A673 (cell line): ENCODE data around the gene MOGAT3. TPM values are rescaled to one million over a fixed set of nuclear protein-coding genes. Genes with fewer than 3 reads are reported as not detected.

Source experiments
- BruUV-seq: library from RNA; stranded (reverse); fragments of 400-500 nt; replicated peaks from 2 replicates; lab custom pipeline; 2021; lab: Mats Ljungman, UMichigan
- CTCF ChIA-PET: fragments of 300-600 bp; sonication (Branson Sonifier 250); formaldehyde crosslinking; loops from one replicate; lab custom pipeline; 2022; ENCODE audit warnings: antibody characterized with exemption; lab: Charles Lee
- POLR2A ChIA-PET: fragments of 300-600 bp; sonication (Branson Sonifier 250); formaldehyde crosslinking; loops from one replicate; lab custom pipeline; 2022; ENCODE audit warnings: antibody characterized with exemption; ENCODE audit not compliant: low non-redundant PET; lab: Charles Lee
- DNase-seq: peaks from one replicate; pipeline ENCODE4 v3.0.0-alpha.2; 2015; ENCODE audit warnings: low spot score
- H3K27ac ChIP-seq: fragments of 200-600 bp; sonication (generic); 2 replicates; pipeline ENCODE4 v1.5.1; 2016; ENCODE audit warnings: mixed run types, low read depth, mild to moderate bottlenecking, mixed read lengths, antibody characterized with exemption, low read length; ENCODE audit not compliant: poor library complexity, severe bottlenecking
- H3K27me3 ChIP-seq: fragments of 200-600 bp; sonication (generic); replicated peaks from 2 replicates; pipeline ENCODE4 v1.6.1; 2017; ENCODE audit warnings: mixed run types, low read depth, mild to moderate bottlenecking, mixed read lengths, antibody characterized with exemption, low read length; ENCODE audit not compliant: insufficient read depth, poor library complexity
- H3K36me3 ChIP-seq: fragments of 200-600 bp; sonication (generic); 2 replicates; pipeline ENCODE4 v1.6.1; 2016; ENCODE audit warnings: mixed run types, mild to moderate bottlenecking, mixed read lengths, antibody characterized with exemption, low read length; ENCODE audit not compliant: insufficient read depth, poor library complexity, severe bottlenecking
- H3K4me1 ChIP-seq: fragments of 200-600 bp; sonication (generic); 2 replicates; pipeline ENCODE4 v1.6.1; 2017; ENCODE audit warnings: mixed run types, mild to moderate bottlenecking, mixed read lengths, antibody characterized with exemption, low read length; ENCODE audit not compliant: insufficient read depth, poor library complexity, severe bottlenecking
- H3K4me3 ChIP-seq: fragments of 200-600 bp; sonication (generic); 2 replicates; pipeline ENCODE4 v1.5.1; 2016; ENCODE audit warnings: low read depth, mixed run types, mild to moderate bottlenecking, mixed read lengths, low read length; ENCODE audit not compliant: poor library complexity, severe bottlenecking
- H3K9me3 ChIP-seq: fragments of 200-600 bp; sonication (generic); 2 replicates; pipeline ENCODE4 v1.6.1; 2016; ENCODE audit warnings: mixed run types, low read depth, mild to moderate bottlenecking, mixed read lengths, antibody characterized with exemption, low read length; ENCODE audit not compliant: poor library complexity, severe bottlenecking
- EZH2 ChIP-seq: fragments of 200-600 bp; sonication (generic); IDR thresholded peaks from 2 replicates; pipeline ENCODE4 v1.6.1; 2017; ENCODE audit warnings: borderline replicate concordance, low read depth, mild to moderate bottlenecking, mixed read lengths, antibody characterized with exemption, low read length; ENCODE audit not compliant: poor library complexity, severe bottlenecking
- intact Hi-C: fragments of 100-400 bp; cut with micrococcal nuclease; formaldehyde crosslinking; loops from one replicate; pipeline ENCODE4 v1.10.0; 2022; ENCODE audit not compliant: unreplicated experiment
- total RNA-seq: library from RNA; stranded (reverse); gene quantifications from 2 replicates; pipeline ENCODE4 v1.2.3, GENCODE V29; 2021
- TF ChIP-seq, protein P1 (sequence below): fragments of 300-800, 200-600 bp; sonication (generic); conservative IDR thresholded peaks from 2 replicates; pipeline ENCODE4 v1.5.1; 2017; ENCODE audit warnings: low read depth, mild to moderate bottlenecking, antibody characterized with exemption, low read length, moderate library complexity, mixed read lengths

Gene MOGAT3
- total RNA-seq, 1 experiment from 2014 or later, result not detected

DNA sequence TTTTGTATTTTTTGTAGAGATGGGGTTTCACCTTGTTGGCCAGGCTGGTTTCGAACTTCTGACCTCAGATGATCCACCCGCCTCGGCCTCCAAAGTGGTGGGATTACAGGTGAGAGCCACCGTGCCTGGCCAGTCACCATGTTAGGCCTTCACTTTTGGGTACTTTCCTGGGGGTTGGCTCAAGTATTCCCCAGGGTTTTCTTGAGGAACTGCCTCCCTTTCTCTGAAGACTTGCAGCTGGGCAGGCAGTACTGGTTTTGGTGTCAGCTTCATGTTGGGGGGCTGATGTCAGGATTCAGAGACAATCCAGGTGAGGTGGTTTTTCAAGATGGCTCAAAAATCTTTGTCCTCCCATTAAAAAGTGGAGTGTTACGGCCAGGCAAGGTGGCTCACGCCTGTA, 24.8 kb upstream of the MOGAT3 start:
- ChIA-PET POLR2A (no interaction called here), CTCF (no interaction called here)
- intact Hi-C loops, result no loop called here

DNA sequence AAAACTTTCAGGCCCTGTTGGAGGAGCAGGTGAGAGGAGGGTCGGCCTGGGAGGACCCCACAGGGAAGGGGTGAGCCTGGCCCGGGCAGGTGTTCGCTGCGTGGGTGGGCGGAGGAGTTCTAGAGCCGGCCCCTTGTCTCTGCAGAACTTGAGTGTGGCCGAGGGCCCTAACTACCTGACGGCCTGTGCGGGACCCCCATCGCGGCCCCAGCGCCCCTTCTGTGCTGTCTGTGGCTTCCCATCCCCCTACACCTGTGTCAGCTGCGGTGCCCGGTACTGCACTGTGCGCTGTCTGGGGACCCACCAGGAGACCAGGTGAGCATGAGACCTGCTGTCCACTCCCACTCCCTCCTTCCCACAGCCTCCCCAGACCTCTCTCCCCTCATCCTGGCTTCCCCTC, 22.7 kb upstream of the MOGAT3 start:
- no peaks in the 10 kb centered on the region for H3K9me3 ChIP-seq
- no peak for DNase-seq

More for the DNA sequence above, 24.8 kb upstream of the MOGAT3 start:
- Histone ChIP-seq H3K9me3 (no peaks in the 10 kb centered on the region), H3K4me3 (no peak overlapping the region), H3K36me3 (peaks cover 8% of the 10 kb centered on the region), H3K27ac (no peak overlapping the region), H3K4me1 (no peaks in the 10 kb centered on the region), H3K27me3 (no peaks in the 10 kb centered on the region)
- BruUV-seq, result no TSS peak
- TF ChIP-seq, protein P1, sequence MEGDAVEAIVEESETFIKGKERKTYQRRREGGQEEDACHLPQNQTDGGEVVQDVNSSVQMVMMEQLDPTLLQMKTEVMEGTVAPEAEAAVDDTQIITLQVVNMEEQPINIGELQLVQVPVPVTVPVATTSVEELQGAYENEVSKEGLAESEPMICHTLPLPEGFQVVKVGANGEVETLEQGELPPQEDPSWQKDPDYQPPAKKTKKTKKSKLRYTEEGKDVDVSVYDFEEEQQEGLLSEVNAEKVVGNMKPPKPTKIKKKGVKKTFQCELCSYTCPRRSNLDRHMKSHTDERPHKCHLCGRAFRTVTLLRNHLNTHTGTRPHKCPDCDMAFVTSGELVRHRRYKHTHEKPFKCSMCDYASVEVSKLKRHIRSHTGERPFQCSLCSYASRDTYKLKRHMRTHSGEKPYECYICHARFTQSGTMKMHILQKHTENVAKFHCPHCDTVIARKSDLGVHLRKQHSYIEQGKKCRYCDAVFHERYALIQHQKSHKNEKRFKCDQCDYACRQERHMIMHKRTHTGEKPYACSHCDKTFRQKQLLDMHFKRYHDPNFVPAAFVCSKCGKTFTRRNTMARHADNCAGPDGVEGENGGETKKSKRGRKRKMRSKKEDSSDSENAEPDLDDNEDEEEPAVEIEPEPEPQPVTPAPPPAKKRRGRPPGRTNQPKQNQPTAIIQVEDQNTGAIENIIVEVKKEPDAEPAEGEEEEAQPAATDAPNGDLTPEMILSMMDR, result no peak
- no peak for TF ChIP-seq EZH2
- DNase-seq, result no peak

DNA sequence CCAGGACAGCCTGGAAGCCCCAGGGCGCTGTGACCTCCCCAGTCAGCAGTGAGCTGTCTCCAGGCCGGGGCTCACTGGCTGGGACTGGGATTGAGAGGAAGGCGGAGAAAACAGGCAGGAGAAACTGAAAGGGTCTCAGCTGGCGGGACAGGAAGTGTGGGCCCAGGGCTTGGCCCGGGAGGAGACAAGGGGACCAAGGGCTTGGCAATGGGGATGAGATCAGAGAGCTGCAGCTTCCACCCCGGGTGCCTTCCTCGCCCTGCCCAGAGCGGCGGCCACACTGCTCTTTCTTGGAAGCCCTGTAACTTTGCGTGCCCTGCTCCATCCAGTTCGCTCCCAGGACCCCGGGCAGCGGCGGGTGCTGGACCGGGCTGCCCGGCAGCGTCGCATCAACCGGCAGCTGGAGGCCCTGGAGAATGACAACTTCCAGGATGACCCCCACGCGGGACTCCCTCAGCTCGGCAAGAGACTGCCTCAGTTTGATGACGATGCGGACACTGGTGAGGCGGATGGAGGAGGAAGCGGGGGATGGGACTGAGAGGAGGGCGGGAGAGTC, 21.5 kb upstream of the MOGAT3 start:
- intact Hi-C loops, result no loop called here
- Histone ChIP-seq H3K9me3 (no peaks in the 10 kb centered on the region), H3K36me3 (peaks cover 8% of the 10 kb centered on the region), H3K4me1 (no peaks in the 10 kb centered on the region), H3K27ac (no peak overlapping the region), H3K4me3 (no peak overlapping the region), H3K27me3 (no peaks in the 10 kb centered on the region)
- CTCF ChIA-PET, result no interaction called here
- POLR2A ChIA-PET, result no interaction called here
- DNase-seq, result no peak
- no peak for TF ChIP-seq EZH2
- TF ChIP-seq, protein P1, result no peak
- no TSS peak for BruUV-seq

More for the DNA sequence above, 22.7 kb upstream of the MOGAT3 start:
- Histone ChIP-seq H3K4me1 (no peaks in the 10 kb centered on the region), H3K27me3 (no peaks in the 10 kb centered on the region), H3K4me3 (no peak overlapping the region), H3K36me3 (peaks cover 8% of the 10 kb centered on the region), H3K27ac (no peak overlapping the region)
- BruUV-seq, result no TSS peak
- TF ChIP-seq EZH2, result no peak
- TF ChIP-seq, protein P1, result no peak
- POLR2A ChIA-PET, result no interaction called here
- CTCF ChIA-PET, result no interaction called here
- intact Hi-C loops, result no loop called here
